B cell (primary cell): Measurements from ENCODE around the gene RPL39L. TPM values are rescaled to one million over a fixed set of nuclear protein-coding genes. Genes with fewer than 3 reads are reported as not detected.

Experiments
- polyA plus RNA-seq: library from polyadenylated mRNA; depleted of rRNA; stranded (reverse); fragments of >200 nt; gene quantifications from 2 replicates; pipeline ENCODE4 v1.2.3, GENCODE V29; 2012
- total RNA-seq, 2 donors: library from RNA; stranded (reverse); fragments of 120-200 nt in 1 of 2; gene quantifications; 1 replicate in 1 of 2; 2 replicates in 1 of 2; pipeline versions ENCODE4 v1.2.3 to v1.2.4, GENCODE V29; 2013 to 2022

Gene RPL39L
- total and polyA plus RNA-seq, 2 donors (not counting 1 experiment from before 2014, with no cell fraction given), result 3.1 to 4.5 TPM

Other genes with a start within 250 kb of the RPL39L start
- gene ST6GAL1, start 209.0 kb downstream of the RPL39L start, total RNA-seq, result 563 and 585 TPM in 2 replicates
- gene ST6GAL1, start 209.0 kb downstream of the RPL39L start, polyA plus RNA-seq, result 174 and 218 TPM in 2 replicates
- not detected in 2 replicates for gene RTP1, start 58.0 kb upstream of the RPL39L start, total RNA-seq
- gene RTP1, start 58.0 kb upstream of the RPL39L start, polyA plus RNA-seq, result not detected in 2 replicates
- gene MASP1, start 152.2 kb upstream of the RPL39L start, total RNA-seq, result not detected in 2 replicates
- not detected in 2 replicates for gene MASP1, start 152.2 kb upstream of the RPL39L start, polyA plus RNA-seq
- 6.7 and 8.2 TPM in 2 replicates for gene RTP4, start 228.9 kb upstream of the RPL39L start, total RNA-seq
- 1.0 and 1.2 TPM in 2 replicates for gene RTP4, start 228.9 kb upstream of the RPL39L start, polyA plus RNA-seq